H9 (cell line): ENCODE data around the gene BIK. TPM values are rescaled to one million over a fixed set of nuclear protein-coding genes. Genes with fewer than 3 reads are reported as not detected.

ENCODE experiments used
- DNase-seq: peaks from one replicate; pipeline ENCODE4 v3.0.0-alpha.2; 2017
- H2AFZ ChIP-seq: one replicate; pipeline ENCODE4 v1.6.1; 2013; ENCODE audit warnings: mild to moderate bottlenecking, low read length, control low read depth, moderate library complexity
- H2AK5ac ChIP-seq: 2 replicates; pipeline ENCODE4 v1.6.1; 2013; ENCODE audit warnings: low read length, control low read depth, mixed read lengths; ENCODE audit not compliant: insufficient read length
- H2BK120ac ChIP-seq: one replicate; pipeline ENCODE4 v1.6.1; 2013; ENCODE audit warnings: low read depth, mild to moderate bottlenecking, low read length, control low read depth, inconsistent platforms; ENCODE audit not compliant: poor library complexity, severe bottlenecking
- H2BK12ac ChIP-seq: 2 replicates; pipeline ENCODE4 v1.6.1; 2013; ENCODE audit warnings: low read length, control low read depth, mixed read lengths, low read depth; ENCODE audit not compliant: insufficient read length
- H2BK15ac ChIP-seq: 2 replicates; pipeline ENCODE4 v1.6.1; 2013; ENCODE audit warnings: low read depth, low read length, control low read depth
- H2BK20ac ChIP-seq: one replicate; pipeline ENCODE4 v1.6.1; 2013; ENCODE audit warnings: low read depth, mild to moderate bottlenecking, low read length, control low read depth, inconsistent platforms; ENCODE audit not compliant: poor library complexity, severe bottlenecking
- H2BK5ac ChIP-seq: 2 replicates; pipeline ENCODE4 v1.6.1; 2013; ENCODE audit warnings: low read length, control low read depth, mixed read lengths; ENCODE audit not compliant: insufficient read length
- H3K14ac ChIP-seq: 2 replicates; pipeline ENCODE4 v1.6.1; 2013; ENCODE audit warnings: low read length, control low read depth; ENCODE audit not compliant: insufficient read depth
- H3K18ac ChIP-seq: 2 replicates; pipeline ENCODE4 v1.6.1; 2013; ENCODE audit warnings: low read depth, mild to moderate bottlenecking, mixed read lengths, low read length, control low read depth; ENCODE audit not compliant: insufficient read length
- H3K23ac ChIP-seq: 2 replicates; pipeline ENCODE4 v1.6.1; 2013; ENCODE audit warnings: low read length, control low read depth, mixed read lengths, low read depth; ENCODE audit not compliant: insufficient read length
- H3K23me2 ChIP-seq: 2 replicates; pipeline ENCODE4 v1.6.1; 2013; ENCODE audit warnings: low read depth, mild to moderate bottlenecking, mixed read lengths, low read length, control low read depth; ENCODE audit not compliant: insufficient read length, poor library complexity, severe bottlenecking
- H3K27ac ChIP-seq: 2 replicates; pipeline ENCODE4 v1.5.1; 2013; ENCODE audit warnings: low read length, control low read depth, mixed read lengths, low read depth; ENCODE audit not compliant: insufficient read length
- H3K27me3 ChIP-seq: 2 replicates; pipeline ENCODE4 v1.6.1; 2013; ENCODE audit warnings: low read length, control low read depth, inconsistent platforms; ENCODE audit not compliant: insufficient read depth
- H3K4ac ChIP-seq: 2 replicates; pipeline ENCODE4 v1.6.1; 2013; ENCODE audit warnings: low read depth, mild to moderate bottlenecking, control low read depth, inconsistent platforms, low read length, moderate library complexity
- H3K4me1 ChIP-seq: 2 replicates; pipeline ENCODE4 v1.6.1; 2013; ENCODE audit warnings: low read length, control low read depth, inconsistent platforms; ENCODE audit not compliant: insufficient read depth
- H3K4me2 ChIP-seq: 2 replicates; pipeline ENCODE4 v1.6.1; 2013; ENCODE audit warnings: low read length, control low read depth, mixed read lengths; ENCODE audit not compliant: insufficient read length, insufficient read depth
- H3K56ac ChIP-seq: 2 replicates; pipeline ENCODE4 v1.6.1; 2013; ENCODE audit warnings: low read depth, mild to moderate bottlenecking, mixed read lengths, low read length, control low read depth; ENCODE audit not compliant: insufficient read length
- H3K79me1 ChIP-seq: 2 replicates; pipeline ENCODE4 v1.6.1; 2013; ENCODE audit warnings: low read depth, mild to moderate bottlenecking, moderate library complexity, low read length, control low read depth, inconsistent platforms; ENCODE audit not compliant: insufficient read depth, poor library complexity, severe bottlenecking
- H3K79me2 ChIP-seq: 2 replicates; pipeline ENCODE4 v1.6.1; 2013; ENCODE audit warnings: low read length, control low read depth, inconsistent platforms; ENCODE audit not compliant: insufficient read depth
- H3K9ac ChIP-seq: 2 replicates; pipeline ENCODE4 v1.6.1; 2013; ENCODE audit warnings: low read length, control low read depth, mixed read lengths; ENCODE audit not compliant: insufficient read length; ENCODE audit errors: extremely low read depth
- H3K9me3 ChIP-seq: one replicate; pipeline ENCODE4 v1.6.1; 2013; ENCODE audit warnings: low read depth, low read length, inconsistent platforms; ENCODE audit not compliant: control insufficient read depth
- H3T11ph ChIP-seq: one replicate; pipeline ENCODE4 v1.6.1; 2013; ENCODE audit warnings: mild to moderate bottlenecking, low read length, control low read depth, inconsistent platforms
- H4K20me1 ChIP-seq: one replicate; pipeline ENCODE4 v1.6.1; 2013; ENCODE audit not compliant: control insufficient read depth, insufficient read length, insufficient read depth
- H4K5ac ChIP-seq: 2 replicates; pipeline ENCODE4 v1.6.1; 2013; ENCODE audit warnings: low read depth, mild to moderate bottlenecking, mixed read lengths, low read length, control low read depth; ENCODE audit not compliant: insufficient read length
- H4K8ac ChIP-seq: replicated peaks from 2 replicates; pipeline ENCODE4 v1.6.1; 2013; ENCODE audit warnings: low read length, control low read depth, mixed read lengths, low read depth; ENCODE audit not compliant: insufficient read length
- H4K91ac ChIP-seq: 2 replicates; pipeline ENCODE4 v1.6.1; 2013; ENCODE audit warnings: low read depth, mild to moderate bottlenecking, moderate library complexity, mixed read lengths, low read length, control low read depth; ENCODE audit not compliant: insufficient read length
- H3K27ac Mint-ChIP-seq, 3 experiments: 2 replicates in 2 of 3; 3 replicates in 1 of 3; pipeline ENCODE4 v1.8.0; 2020 to 2021; ENCODE audit warnings: mixed read lengths in 3 of 3, mild to moderate bottlenecking in 1 of 3, moderate library complexity in 1 of 3
- H3K27me3 Mint-ChIP-seq: 2 replicates; pipeline ENCODE4 v1.8.0; 2021; ENCODE audit warnings: low read depth, mild to moderate bottlenecking, moderate library complexity, mixed read lengths
- H3K36me3 Mint-ChIP-seq, 3 experiments: 2 replicates in 2 of 3; 3 replicates in 1 of 3; pipeline ENCODE4 v1.8.0; 2020 to 2021; ENCODE audit warnings: low read depth in 3 of 3, mixed read lengths in 3 of 3; ENCODE audit not compliant: insufficient read depth in 1 of 3
- H3K4me1 Mint-ChIP-seq, 2 experiments: 2 replicates each; pipeline ENCODE4 v1.8.0; 2020; ENCODE audit warnings: mixed read lengths in 2 of 2
- H3K4me3 Mint-ChIP-seq, 2 experiments: 2 replicates in 1 of 2; 3 replicates in 1 of 2; pipeline ENCODE4 v1.8.0; 2020 to 2021; ENCODE audit warnings: mild to moderate bottlenecking in 2 of 2, mixed read lengths in 2 of 2, moderate library complexity in 1 of 2
- H3K9me3 Mint-ChIP-seq, 2 experiments: 2 replicates in 1 of 2; 3 replicates in 1 of 2; pipeline ENCODE4 v1.8.0; 2020; ENCODE audit warnings: mild to moderate bottlenecking in 2 of 2, mixed read lengths in 2 of 2, moderate library complexity in 1 of 2
- CTCF ChIP-seq: fragments of 200-600 bp; sonication (generic); conservative IDR thresholded peaks from 3 replicates; pipeline ENCODE4 v1.8.0; 2021; ENCODE audit warnings: antibody characterized with exemption, mild to moderate bottlenecking
- WGBS: extraction: QIAGEN DNeasy Blood & Tissue Kit; methylation state at CpG from one replicate; pipeline ENCODE4 v1.1.7; 2013; ENCODE audit warnings: missing lambda C conversion rate, low lambda C conversion rate, mixed read lengths; ENCODE audit not compliant: insufficient read length; ENCODE audit errors: extremely low coverage; 5-methylcytosine and 5-hydroxymethylcytosine counted together
- total RNA-seq: library from RNA; stranded (reverse); gene quantifications from 2 replicates; pipeline ENCODE4 v1.2.1, GENCODE V29; 2021

Gene BIK
- total RNA-seq, 1 experiment from 2014 or later, result 8.3 TPM

- Histone ChIP-seq H4K91ac (no peak overlapping the region), H3K9ac (no peak overlapping the region), H2AFZ (no peak overlapping the region)
Measured at GRCh38 chr22:43126501-43127165, 16.1 kb downstream of the BIK start.

More at GRCh38 chr22:43126501-43127165, 16.1 kb downstream of the BIK start:
- no peak overlapping the region for H2BK120ac ChIP-seq
- no peak overlapping the region for H2AK5ac ChIP-seq
- no peak overlapping the region for H4K8ac ChIP-seq
- no peaks in the 10 kb centered on the region for H3K9me3 ChIP-seq
- H3K4me1 Mint-ChIP-seq, result peaks cover 9 to 22% of the 10 kb centered on the region in 2 experiments
- no peak overlapping the region for H4K5ac ChIP-seq
- no peak overlapping the region for H3K27ac Mint-ChIP-seq
- no peak overlapping the region for H3T11ph ChIP-seq
- no peaks in the 10 kb centered on the region for H3K4me1 ChIP-seq
- no peak overlapping the region for H2BK15ac ChIP-seq
- no peaks in the 10 kb centered on the region for H3K79me2 ChIP-seq
- no peaks in the 10 kb centered on the region for H3K23me2 ChIP-seq
- no peaks in the 10 kb centered on the region for H4K20me1 ChIP-seq
- peaks cover 6% of the 10 kb centered on the region for H3K27me3 Mint-ChIP-seq
- H3K18ac ChIP-seq, result no peak overlapping the region
- no peak for DNase-seq
- no peak overlapping the region for H3K4me2 ChIP-seq
- no peak overlapping the region for H3K56ac ChIP-seq
- no peak overlapping the region for H2BK20ac ChIP-seq
- H3K36me3 Mint-ChIP-seq, result peaks cover 0 to 4% (median 3%) of the 10 kb centered on the region in 3 experiments; a peak in 2 of 7 replicates
- WGBS, result no CpG with 5 or more reads among the region's 5 CpGs
- no peak overlapping the region for H3K4ac ChIP-seq
- no peak overlapping the region for H3K23ac ChIP-seq
- TF ChIP-seq CTCF, result no peak
- no peak overlapping the region for H3K14ac ChIP-seq
- no peaks in the 10 kb centered on the region for H3K79me1 ChIP-seq
- no peak overlapping the region for H3K4me3 Mint-ChIP-seq
- no peak overlapping the region for H3K27ac ChIP-seq
- H2BK12ac ChIP-seq, result no peak overlapping the region
- no peak overlapping the region for H2BK5ac ChIP-seq
- H3K27me3 ChIP-seq, result no peaks in the 10 kb centered on the region
- no peaks in the 10 kb centered on the region for H3K9me3 Mint-ChIP-seq
